Hematopoietic multipotent progenitor cell treated with erythropoietin and hydrocortisone succinate and interleukin-3 and kit ligand, for 8 days (in vitro differentiated cells): ENCODE measurements around the gene ITPR3.

ENCODE experiments used
- DNase-seq: peaks from one replicate; pipeline ENCODE4 v3.0.0-alpha.2; 2015

The ITPR3 gene

DNA sequence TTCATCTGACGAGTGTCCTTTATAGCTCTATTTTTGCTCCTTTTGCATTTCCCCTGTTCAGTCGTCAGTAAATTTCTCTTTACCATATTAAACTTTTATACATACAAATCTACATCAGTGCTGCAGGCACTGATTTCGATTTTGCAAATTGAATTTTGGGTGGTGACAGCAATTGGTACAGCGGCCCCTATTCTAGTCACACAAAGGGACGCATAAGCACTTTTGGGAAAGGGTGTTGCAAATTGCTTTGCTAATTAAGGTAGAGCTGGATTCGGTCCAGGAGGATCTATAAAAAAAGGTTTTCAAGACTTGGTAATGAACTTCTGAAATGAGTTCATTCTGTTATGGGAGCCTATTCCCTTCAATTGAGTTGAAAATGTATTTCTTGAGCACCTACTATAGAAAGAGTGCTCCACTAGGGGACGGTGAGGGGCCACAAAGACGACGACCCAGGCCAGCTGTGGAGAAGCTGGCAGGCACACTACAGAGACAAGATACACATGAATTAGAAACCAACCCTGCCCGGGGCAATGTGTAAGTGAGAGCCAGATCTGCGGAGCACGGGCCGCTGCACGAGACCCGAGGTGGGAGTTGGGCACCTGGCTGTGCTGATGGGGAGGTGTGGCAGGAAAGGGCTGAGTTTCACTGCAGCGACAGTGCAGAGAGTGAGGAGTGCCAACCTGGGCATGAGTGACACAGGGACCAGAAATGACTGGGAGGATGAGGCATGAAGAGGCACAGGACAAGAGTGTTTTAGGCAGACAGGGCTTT lies 85.0 kb downstream of the ITPR3 start:
- no peak for DNase-seq

DNA sequence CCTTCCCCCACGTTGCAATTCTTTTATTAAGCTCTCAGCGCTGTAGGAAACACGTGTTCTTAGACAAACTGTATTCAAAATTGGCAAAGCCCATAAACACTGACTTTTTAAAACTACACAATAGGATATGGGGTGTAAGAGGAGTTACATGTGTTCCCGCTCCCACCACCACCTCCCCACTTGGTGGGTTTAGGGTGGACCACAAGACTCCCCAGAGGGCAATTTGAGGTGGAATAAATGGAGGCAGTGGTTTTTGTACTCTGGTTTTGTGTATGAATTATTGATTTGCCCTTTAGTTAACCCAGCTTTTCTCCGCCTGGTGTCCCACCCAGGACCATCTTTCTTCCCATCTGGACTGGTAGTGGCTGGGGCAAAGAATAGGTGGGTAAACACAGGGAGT lies 86.6 kb downstream of the ITPR3 start:
- DNase-seq: no peak

DNA sequence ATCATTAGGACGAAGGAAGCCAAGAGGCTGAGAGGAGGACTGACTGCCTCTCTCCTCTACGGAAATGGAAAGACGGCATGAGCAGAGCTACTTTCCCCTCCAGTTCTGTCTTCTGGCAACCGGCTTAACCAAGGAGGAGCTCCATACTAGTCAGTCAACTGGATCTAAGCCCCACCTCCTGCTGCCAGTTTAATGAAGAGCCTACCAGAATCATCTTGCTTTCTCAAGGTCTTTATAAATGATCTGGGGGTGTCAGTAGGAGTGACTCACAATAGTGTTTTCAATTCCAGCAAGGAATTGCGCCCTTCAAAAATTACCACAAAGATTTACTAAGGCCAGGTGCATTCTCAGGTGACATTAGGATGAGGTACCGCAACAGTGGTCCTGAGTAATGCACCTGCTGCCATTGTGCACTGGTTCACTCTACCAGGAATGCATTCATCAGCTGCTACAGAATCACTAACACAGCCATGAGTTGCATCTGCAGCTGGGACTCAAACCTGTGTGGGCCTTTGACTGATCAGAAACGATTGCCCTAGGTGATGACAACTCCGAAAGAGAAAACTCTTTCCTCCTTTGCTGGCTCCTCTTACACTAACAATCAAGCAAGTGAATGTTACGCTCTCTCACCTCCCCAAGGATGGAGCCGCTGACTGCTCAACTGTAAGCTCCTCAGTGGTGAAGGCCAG lies 87.5 kb downstream of the ITPR3 start:
- DNase-seq: no peak

DNA sequence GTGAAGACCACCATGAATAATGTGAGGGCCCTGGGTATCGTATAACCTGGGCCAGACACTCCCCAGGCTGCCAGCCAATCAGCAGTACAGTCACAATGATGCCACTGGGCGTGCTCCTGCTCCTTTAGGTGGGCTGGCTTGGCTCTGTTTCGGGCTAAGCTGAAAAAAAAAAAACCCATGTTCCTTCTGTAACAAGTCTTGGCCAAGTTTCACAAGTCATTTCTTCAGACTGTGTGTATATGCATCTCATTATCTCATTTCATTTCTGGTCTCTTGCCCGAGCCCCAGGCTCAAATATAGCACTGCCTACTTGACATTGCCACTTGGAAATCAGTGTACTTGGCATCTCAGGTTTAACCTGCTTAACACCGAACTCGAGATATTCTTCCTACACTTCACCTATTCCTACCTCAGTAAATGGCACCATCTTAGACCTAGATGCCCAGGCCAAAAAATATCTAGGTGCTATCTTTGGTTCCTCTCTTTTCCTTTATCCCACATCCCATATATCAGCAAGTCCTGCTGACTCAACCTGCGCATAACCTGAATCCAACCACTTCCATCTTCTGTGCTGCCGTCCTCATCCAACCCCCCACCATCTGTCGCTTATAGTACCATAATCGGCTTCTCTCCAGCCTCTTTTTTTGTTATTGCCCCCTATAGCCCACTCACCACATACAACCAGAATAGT lies 88.6 kb downstream of the ITPR3 start:
- no peak for DNase-seq

DNA sequence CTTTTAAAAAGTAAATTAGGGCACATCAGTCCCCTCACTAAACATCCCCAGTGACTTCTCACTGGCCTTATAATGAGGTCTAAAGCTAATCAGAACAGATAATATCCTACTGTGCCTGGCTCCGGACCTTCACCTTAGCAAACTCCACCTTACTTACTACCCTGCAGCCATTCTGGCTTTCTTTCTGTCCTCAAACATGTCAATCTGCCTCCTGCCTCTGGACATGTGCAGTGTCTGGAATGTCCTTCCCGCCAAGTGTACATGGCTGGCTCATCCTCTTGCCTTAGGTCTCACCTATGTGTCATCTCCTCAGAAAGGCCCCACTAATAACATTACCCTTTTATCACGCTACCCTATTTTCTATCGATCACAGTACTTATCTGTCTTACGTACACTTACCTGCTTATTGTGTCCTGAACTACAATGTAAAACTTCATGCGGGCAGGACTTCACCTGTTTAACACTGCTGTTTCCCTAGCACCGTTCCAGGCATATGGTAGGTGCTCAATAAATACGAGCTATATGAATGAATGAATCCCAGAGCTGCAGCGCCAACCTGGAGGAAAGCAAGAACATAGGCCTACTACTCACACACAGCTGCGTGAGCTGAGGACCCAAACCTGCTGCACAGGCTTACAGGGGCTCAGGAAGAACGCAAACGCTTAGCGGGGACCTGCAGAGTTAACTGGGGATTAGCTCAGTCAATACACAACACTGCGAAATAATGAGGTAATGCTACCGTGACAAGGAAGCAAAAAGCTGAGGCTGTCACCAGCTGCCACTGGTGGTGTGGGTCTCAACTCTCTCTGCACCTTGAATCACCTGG lies 89.4 kb downstream of the ITPR3 start:
- no peak for DNase-seq

DNA sequence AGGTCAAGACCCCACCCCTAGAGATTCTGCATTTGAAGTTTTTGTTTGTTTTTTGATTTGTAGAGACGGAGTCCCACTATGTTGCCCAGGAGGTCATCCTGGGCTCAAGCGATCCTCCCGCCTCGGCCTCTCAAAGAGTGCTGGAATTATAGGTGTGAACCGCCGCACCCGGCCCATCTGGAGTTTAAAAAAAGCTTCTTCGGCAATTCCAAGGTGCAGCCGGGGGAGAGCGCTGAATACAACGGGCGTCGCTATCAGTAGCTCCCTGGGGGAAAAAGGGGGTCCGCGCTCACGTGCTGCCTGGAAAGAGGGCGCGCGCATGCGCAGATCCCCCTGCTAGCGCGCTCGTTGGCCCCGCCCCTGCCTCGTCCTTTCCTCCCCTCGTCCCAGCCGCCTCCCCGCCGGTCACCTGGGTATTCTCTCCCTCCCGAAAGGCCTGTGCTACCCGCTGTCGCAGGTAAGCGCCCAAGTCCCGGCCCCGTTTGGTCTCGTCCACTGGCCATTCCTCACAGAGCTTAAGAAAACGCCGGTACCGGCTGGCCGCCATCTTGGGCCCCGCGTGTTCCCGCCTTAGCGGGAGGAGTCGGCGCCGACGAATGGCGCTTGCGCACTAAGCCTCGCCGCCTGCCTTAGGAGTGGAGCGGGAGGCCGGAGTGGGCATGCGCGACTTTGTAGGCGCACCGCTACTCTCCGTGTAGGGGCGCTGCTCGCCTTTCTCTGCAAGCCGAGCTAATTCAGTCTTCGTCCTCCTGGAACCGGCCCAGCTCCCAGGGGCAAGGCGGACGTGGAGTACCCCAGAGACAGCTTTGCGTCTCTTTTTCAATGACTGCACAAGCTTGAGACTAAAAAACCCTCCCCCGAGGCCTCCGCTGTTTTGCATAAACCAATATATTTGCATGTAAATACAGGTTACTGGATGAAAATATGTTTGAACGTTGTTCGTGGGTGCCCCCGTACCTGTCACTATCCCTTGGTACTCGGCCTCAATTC lies 90.3 kb downstream of the ITPR3 start, which contains the start of gene UQCC2:
Gene UQCC2, minus strand, starts transcription at position 561 of the 990 bp plus-strand sequence. Its CDS starts 14 bp downstream, at position 547.
- DNase-seq: peak; percentile 98

DNA sequence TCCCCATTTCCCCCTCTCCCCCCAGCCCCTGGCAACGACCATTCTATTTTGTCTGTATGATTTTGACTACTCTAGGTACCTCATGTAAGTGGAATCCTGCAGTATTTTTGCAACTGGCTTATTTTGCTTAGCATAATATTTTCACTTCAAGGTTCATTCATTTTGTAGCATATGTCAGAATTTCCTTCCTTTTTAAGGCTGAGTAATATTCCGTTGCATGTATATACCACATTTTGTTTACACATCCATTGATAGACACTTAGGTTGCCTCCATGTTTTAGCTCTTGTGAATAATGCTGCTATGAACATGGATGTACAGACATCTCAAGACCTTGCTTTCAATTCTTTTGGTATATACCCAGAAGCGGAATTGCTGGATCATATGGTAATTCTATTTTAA lies 91.8 kb downstream of the ITPR3 start:
- DNase-seq: no peak

DNA sequence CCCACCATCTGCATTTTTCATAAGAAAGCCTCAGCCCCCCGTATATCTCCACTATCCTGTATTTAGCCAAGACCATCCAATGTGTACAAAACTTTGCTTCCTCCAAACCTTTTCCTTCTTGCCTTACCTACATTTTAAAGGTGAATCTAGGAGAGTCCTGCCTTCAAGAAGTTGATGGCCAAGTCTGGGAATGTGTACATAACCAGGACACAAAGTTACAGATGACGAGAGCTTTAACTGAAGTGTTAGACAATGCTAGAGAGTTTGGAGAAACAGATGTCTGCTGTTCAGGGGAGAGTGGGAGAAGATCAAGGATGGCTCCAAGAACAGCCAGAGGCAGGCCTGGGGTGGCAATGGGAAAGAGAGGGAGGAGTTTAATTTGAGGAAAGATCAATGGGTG lies 92.7 kb downstream of the ITPR3 start:
- DNase-seq: no peak

DNA sequence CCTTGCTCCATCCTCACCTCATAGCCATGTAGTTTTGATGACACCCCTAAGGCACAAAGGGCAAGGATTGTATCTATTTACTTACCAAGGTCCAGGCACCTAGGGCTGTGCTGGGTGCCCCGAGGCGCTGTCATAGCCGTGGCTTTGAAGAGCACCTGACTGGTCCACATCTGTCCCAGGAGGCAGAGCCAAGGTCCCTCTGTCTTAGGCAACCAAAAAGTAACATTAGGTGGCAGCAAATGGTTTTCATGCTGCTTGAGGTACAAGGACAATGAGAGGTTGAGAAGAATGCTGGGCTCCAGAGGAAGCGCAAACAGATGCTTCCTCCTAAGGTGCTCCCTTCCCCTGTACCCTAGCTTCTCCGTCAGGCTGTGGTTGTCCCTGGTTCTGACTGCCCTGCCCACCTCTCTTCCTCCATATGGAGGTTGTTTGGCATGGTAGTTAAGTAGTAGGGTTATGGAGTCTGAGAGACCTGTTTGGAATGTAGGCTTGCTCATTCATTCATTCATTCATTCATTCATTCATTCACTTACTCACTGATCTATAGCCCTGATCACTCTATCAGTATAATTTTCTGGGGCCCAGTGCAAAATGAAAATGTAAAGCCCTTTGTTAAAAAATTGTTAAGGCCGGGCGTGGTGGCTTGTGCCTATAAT lies 93.4 kb downstream of the ITPR3 start:
- DNase-seq: no peak

DNA sequence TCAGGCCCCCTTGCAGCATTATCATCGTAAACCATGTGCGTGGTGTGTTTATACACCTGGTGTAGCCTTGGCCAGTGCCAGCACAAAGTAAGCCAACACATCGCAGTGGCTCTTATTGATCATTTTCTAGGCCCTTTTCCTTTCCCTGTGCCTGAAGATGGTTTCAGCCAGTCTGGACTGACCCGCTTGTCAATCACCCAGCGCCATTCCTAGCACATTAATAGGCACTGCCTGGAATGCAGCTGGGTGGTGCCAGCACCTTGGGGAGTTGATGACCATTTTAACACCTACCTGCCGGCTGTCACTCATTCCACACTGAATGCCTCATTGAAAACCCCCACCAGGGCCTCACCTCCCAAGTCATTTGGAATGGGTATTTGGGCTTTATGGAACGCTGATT lies 95.3 kb downstream of the ITPR3 start:
- DNase-seq: no peak

DNA sequence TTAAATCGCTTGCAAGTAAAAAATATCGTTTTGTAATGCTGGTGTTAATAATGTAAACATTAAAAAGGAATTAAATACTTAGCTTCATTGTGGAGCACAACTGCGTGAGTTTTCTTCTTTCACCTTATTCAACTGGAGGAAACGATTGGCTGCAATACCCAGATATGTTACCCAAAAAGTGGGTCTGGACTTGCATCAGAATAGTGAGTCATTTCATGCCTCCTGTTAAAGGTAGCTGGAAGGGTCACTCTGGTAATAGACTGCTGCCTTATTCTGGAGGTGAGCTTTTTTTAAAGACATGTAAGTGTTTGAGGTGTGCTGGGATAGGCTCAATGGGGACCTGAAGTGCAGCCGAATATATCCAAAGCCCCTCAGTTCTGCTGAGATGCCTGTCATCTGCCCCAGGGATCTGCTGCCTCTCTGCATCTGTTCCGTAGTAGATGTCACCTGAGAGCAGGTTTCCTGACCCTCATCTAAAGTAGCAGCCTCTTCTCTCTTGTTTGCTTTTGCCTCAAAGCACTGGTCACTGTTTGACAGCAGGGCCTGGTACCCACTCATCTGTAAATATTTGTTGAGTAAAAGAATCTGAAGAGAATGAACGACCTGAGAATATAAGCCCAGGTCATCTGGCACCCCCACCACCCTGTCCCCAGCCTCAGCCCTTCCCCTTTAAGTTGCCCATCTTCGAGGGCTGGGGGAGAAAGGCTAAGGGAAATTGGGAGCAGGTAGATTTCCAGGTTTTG lies 95.9 kb downstream of the ITPR3 start:
- no peak for DNase-seq

DNA sequence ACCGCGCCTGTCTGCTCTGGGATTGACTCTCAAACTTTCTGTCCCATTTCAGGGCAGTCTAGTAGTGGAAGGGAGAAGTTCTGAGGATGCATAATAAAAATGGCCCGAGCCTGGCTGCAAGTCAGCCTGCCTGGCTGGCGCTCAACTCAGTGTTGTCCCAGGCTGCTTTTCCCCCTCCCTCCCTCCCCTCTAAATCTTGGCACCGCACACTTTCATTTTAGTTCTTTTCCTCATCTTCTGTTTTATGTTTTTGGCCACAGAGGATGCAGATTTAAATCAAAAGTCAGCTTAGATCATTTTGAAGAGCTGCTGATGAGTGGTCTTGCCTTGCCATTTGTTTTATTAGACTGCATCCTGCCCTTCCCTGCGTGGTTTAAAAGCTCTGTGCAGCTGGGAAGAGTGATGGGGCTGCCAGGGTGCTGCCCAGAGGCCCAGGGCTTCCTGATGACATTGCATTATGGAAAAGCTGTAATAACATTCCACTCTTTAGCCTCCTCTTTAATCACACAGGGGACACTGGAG lies 96.9 kb downstream of the ITPR3 start:
- DNase-seq: no peak

DNA sequence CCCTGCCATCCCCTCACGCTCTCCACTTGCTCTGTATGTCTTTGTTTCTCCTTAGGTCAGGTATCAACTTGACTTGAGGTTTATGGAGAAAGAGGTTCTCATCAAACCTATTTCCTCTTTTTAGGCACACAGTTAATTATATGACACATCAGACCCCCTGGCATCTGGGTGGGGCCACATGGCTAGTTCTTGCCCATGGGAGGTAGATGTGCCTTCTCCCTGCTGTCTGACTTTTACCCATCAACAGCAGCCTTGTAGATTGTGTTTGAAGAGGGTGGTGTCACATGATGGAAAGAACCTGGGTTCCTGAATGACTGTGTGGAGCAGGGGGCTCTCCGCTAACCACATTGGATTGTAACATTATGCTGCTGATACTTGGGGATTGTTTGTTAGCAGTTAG lies 97.6 kb downstream of the ITPR3 start:
- DNase-seq: no peak

DNA sequence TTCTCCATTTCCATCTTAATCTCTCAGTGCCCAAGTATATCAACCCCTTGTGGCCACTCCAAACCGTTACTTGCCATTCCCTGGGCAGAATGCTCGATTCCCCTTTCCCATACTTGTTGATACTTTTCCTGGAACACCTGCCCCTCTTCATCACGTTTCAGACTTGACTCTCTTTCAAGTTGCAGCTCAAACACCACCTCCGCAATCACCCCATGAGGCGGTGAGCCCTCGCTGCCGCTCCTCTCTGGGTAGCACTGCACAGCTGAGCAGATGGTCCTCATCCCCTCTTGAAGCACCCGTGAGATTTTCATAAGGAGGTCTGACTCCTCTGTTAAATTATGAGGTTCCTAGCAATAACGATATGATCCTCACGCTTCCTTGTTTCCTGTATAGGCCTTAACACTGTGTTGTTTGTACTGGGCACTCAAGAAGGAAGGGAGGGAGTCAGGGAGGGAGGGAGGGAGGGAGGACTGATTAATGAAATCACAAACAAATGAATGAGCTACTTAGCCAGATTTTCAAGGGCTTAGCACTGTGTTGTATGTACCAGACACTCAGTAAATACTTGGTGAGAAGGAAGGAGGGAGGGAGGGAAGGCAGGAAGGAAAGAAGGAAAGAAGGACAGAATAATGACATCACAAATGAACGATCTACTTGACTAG lies 98.3 kb downstream of the ITPR3 start:
- DNase-seq: no peak

DNA sequence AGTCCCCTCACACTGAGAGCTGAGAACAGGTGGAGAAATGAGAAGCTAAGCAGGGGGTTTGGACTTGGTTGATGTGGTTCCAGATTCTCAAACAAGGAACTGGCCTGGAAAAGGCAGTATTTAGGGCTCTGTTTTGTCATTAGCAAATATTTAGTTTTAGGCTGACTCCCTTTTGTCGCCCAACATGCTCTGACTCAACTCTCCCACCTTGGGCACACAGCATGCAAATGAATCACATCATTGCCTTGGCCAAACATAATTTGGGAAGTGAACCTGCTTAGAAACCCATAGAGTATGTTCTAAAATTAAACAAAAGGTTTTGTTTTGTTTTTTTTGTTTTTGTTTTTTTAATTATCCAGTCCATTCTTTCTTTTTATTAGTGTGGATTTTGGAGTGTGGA lies 99.9 kb downstream of the ITPR3 start:
- no peak for DNase-seq

DNA sequence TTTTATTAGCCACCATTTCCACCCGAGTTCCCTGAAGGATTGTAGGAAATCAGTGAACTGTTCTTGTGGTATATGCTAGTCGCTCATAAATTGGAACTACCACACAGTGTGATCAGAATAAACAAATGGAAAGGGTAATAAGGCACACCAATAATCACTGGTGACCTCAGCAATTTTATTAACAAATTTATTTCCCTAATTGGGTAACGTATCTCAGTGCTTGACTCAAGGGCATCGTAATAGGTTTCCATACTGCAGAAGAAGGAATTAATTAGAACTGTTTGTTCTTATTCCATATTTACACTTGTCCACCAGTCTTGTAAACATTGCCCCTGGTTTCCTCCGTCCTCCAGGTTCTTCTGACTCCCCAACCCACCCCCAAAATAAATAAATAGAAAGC lies 100.4 kb downstream of the ITPR3 start:
- DNase-seq: no peak

DNA sequence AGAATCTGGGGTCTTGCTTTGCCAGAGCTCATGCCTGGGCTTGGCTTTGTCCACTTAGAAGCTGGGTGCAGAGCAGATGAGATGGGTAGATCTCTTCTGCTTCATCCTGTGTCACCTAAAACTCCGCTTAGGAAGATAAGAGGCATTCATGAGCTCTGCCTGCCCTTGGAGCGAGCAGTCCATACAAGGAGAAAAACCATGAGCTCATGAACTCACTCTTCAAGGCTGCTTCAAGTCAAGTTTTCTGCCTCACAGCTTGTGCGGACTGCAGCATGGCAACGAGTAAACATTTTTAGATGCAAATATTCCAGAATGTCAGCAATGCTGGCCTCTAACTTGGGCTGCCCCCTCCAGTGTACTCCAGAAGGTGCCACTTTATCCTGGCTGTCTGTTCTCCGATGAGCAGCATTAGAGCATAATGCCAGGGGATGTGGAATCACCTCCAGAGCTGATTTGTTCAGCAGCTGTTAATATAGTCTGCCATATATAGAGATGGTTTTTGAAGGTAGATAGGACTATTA lies 101.0 kb downstream of the ITPR3 start:
- no peak for DNase-seq

DNA sequence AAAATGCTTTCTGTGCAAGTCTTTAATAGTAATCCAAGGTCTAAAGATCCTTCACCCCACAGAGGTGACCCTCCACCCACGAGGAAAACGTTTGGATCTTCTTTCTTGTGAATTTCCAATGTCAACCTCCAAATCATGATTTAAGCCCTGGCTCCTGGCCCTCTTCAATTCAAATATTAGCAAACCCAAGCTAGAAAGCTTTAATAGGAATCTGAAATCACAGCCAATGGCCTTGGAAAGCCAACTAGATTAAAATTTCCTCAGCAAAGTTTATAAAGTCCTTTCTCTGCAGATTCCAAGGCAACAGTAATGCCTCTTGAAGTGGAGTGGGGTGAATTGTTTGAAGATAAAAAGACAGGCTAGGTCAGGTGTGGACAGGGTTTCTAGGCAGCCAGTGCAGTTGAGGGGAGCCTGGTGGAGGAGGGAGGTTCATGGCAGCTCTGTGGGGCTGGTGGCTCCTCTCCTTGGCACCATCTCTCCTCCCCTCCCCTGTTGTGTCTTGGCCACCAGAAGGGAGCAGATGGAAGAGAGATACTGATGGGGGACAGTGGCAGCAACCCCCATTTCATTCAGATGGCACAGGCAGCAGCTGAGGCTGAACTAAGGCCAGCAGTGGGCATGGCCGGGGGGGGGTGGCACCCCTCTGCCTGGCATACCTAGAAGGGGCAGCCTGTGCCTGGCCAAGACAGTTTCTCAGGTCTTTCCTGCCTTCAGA lies 102.4 kb downstream of the ITPR3 start:
- DNase-seq: no peak
